Activated naive CD8-positive, alpha-beta T cell (primary cell): ENCODE results near the gene RNASE12.
"Not testable (repeated sequence)": the region's sequence is repeated elsewhere in the genome, so short reads cannot be mapped to it uniquely, and the experiment has no call there.

ENCODE experiments used
- H3K27ac Mint-ChIP-seq: one replicate; pipeline ENCODE4 v1.8.0; 2021; ENCODE audit warnings: mixed read lengths
- H3K27me3 Mint-ChIP-seq: one replicate; pipeline ENCODE4 v1.8.0; 2021; ENCODE audit warnings: mixed read lengths
- H3K36me3 Mint-ChIP-seq: one replicate; pipeline ENCODE4 v1.8.0; 2021; ENCODE audit warnings: mixed read lengths
- H3K4me1 Mint-ChIP-seq: one replicate; pipeline ENCODE4 v1.8.0; 2021; ENCODE audit warnings: low read depth, mixed read lengths
- H3K4me3 Mint-ChIP-seq: one replicate; pipeline ENCODE4 v1.8.0; 2021; ENCODE audit warnings: mild to moderate bottlenecking, mixed read lengths
- H3K9me3 Mint-ChIP-seq: one replicate; pipeline ENCODE4 v1.8.0; 2021; ENCODE audit warnings: low read depth, mixed read lengths

Gene RNASE12

GRCh38 chr14:20572382-20572990 is 18.7 kb downstream of the RNASE12 start:
- not testable (repeated sequence) for H3K36me3 Mint-ChIP-seq, H3K27me3 Mint-ChIP-seq

DNA sequence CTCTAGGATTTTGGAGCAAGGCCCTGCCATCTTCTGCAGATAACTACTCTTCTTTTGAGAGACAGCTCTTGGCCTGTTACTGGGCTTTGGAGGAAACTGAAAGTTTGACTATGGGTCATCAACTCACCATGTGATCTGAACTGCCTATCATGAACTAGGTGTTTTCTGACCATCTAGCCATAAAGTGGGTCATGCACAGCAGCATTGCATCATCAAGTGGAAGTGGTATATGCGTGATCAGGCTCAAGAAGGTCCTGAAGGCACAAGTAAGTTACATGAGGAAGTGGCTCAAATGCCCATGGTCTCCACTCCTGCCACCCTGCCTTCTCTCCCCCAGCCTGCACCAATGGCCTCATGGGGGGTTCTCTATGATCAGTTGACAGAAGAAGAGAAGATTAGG is 20.5 kb downstream of the RNASE12 start:
- not testable (repeated sequence) for H3K4me3 Mint-ChIP-seq, H3K9me3 Mint-ChIP-seq, H3K27ac Mint-ChIP-seq, H3K27me3 Mint-ChIP-seq, H3K36me3 Mint-ChIP-seq
- H3K4me1 Mint-ChIP-seq = peaks cover 11% of the 10 kb centered on the region

More at GRCh38 chr14:20572382-20572990, 18.7 kb downstream of the RNASE12 start:
- H3K4me3 Mint-ChIP-seq, H3K4me1 Mint-ChIP-seq, H3K9me3 Mint-ChIP-seq, H3K27ac Mint-ChIP-seq: not testable (repeated sequence)

- H3K27me3 Mint-ChIP-seq, H3K27ac Mint-ChIP-seq, H3K4me3 Mint-ChIP-seq, H3K36me3 Mint-ChIP-seq, H3K9me3 Mint-ChIP-seq: not testable (repeated sequence)
- peaks cover 11% of the 10 kb centered on the region for H3K4me1 Mint-ChIP-seq
These were observed 21.3 kb downstream of the RNASE12 start for GRCh38 chr14:20569865-20570264.

- Mint-ChIP-seq H3K27ac (no peak overlapping the region), H3K27me3 (no peaks in the 10 kb centered on the region), H3K36me3 (peaks cover 3% of the 10 kb centered on the region), H3K9me3 (no peaks in the 10 kb centered on the region), H3K4me3 (no peak overlapping the region), H3K4me1 (peaks cover 11% of the 10 kb centered on the region)
These were observed 22.1 kb downstream of the RNASE12 start for GRCh38 chr14:20569066-20569465.

GRCh38 chr14:20568393-20568792 is 22.8 kb downstream of the RNASE12 start:
- no peaks in the 10 kb centered on the region for H3K9me3 Mint-ChIP-seq
- no peak overlapping the region for H3K4me3 Mint-ChIP-seq
- H3K4me1 Mint-ChIP-seq = peaks cover 11% of the 10 kb centered on the region
- no peaks in the 10 kb centered on the region for H3K27me3 Mint-ChIP-seq
- no peak overlapping the region for H3K27ac Mint-ChIP-seq
- H3K36me3 Mint-ChIP-seq = peaks cover 3% of the 10 kb centered on the region

DNA sequence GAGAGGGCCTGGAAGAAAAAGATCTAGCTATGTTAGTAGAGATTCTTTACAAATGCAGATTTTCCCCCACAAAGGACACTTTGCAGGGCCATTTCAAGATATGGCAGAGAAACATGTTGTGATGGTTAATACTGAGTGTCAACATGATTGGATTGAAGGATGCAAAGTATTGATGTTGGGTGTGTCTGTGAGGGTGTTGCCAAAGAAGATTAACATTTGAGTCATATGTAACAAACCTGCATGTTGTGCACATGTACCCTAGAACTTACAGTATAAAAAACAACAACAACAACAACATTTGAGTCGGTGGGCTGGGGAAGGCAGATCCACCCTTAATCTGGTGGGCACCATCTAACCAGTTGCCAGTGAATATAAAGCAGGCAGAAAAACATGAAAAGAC is 24.0 kb downstream of the RNASE12 start:
- not testable (repeated sequence) for H3K27me3 Mint-ChIP-seq, H3K27ac Mint-ChIP-seq, H3K9me3 Mint-ChIP-seq, H3K36me3 Mint-ChIP-seq, H3K4me3 Mint-ChIP-seq
- peaks cover 11% of the 10 kb centered on the region for H3K4me1 Mint-ChIP-seq

GRCh38 chr14:20564501-20564997 is 26.6 kb downstream of the RNASE12 start:
- no peaks in the 10 kb centered on the region for H3K9me3 Mint-ChIP-seq
- H3K4me3 Mint-ChIP-seq = no peak overlapping the region
- H3K27me3 Mint-ChIP-seq = no peaks in the 10 kb centered on the region
- H3K4me1 Mint-ChIP-seq = peaks cover 11% of the 10 kb centered on the region
- peaks cover 3% of the 10 kb centered on the region for H3K36me3 Mint-ChIP-seq
- no peak overlapping the region for H3K27ac Mint-ChIP-seq

- Mint-ChIP-seq H3K4me1 (peaks cover 11% of the 10 kb centered on the region), H3K27ac (no peak overlapping the region), H3K9me3 (no peaks in the 10 kb centered on the region), H3K36me3 (peaks cover 3% of the 10 kb centered on the region), H3K27me3 (no peaks in the 10 kb centered on the region), H3K4me3 (no peak overlapping the region)
These were observed 27.2 kb downstream of the RNASE12 start for GRCh38 chr14:20563971-20564370.

GRCh38 chr14:20560961-20561360 is 30.2 kb downstream of the RNASE12 start, which contains the start of gene RNASE9:
TSS of gene RNASE9 (minus strand) at chr14:20561047.
- H3K4me1 Mint-ChIP-seq = no peaks in the 10 kb centered on the region
- no peaks in the 10 kb centered on the region for H3K9me3 Mint-ChIP-seq
- no peak within 1 kb of the TSS for H3K4me3 Mint-ChIP-seq
- H3K36me3 Mint-ChIP-seq = no peaks in the 10 kb centered on the region
- no peak within 1 kb of the TSS for H3K27ac Mint-ChIP-seq
- no peaks in the 10 kb centered on the region for H3K27me3 Mint-ChIP-seq

GRCh38 chr14:20559461-20559904 is 31.7 kb downstream of the RNASE12 start:
- Mint-ChIP-seq H3K27me3 (peaks cover 2% of the 10 kb centered on the region), H3K9me3 (no peaks in the 10 kb centered on the region), H3K4me1 (no peaks in the 10 kb centered on the region), H3K36me3 (no peaks in the 10 kb centered on the region), H3K27ac (no peak overlapping the region), H3K4me3 (no peak overlapping the region)

- no peaks in the 10 kb centered on the region for H3K9me3 Mint-ChIP-seq
- H3K27me3 Mint-ChIP-seq = peaks cover 2% of the 10 kb centered on the region
- no peak overlapping the region for H3K27ac Mint-ChIP-seq
- peaks cover 2% of the 10 kb centered on the region for H3K36me3 Mint-ChIP-seq
- H3K4me3 Mint-ChIP-seq = no peak overlapping the region
- no peaks in the 10 kb centered on the region for H3K4me1 Mint-ChIP-seq
These were observed 34.0 kb downstream of the RNASE12 start for GRCh38 chr14:20557212-20557542.

GRCh38 chr14:20556500-20557211 is 34.5 kb downstream of the RNASE12 start:
- Mint-ChIP-seq H3K9me3 (no peaks in the 10 kb centered on the region), H3K27ac (no peak overlapping the region), H3K27me3 (peaks cover 2% of the 10 kb centered on the region), H3K4me3 (no peak overlapping the region), H3K4me1 (no peaks in the 10 kb centered on the region), H3K36me3 (peaks cover 2% of the 10 kb centered on the region)

DNA sequence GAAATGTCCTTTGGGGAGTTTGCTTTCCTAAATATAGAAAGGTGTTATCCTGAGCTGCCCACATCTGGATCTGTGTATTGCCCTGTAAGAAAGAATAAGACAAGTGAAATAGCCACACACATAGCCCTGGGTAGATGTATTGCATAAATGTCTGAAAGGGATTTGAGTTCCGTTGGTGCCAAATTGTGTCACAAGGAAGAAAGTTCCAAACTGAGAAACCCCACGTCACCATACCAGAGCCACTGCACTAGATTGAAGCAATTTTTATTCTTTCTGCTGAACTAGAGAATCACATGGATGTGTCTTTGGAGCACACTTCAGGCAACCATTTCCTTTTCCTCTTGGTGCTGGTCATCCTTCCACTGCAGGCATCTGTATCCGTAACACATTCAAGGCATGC is 35.3 kb downstream of the RNASE12 start:
- Mint-ChIP-seq H3K27me3 (peaks cover 2% of the 10 kb centered on the region), H3K4me3 (no peak overlapping the region), H3K4me1 (no peaks in the 10 kb centered on the region), H3K36me3 (peaks cover 2% of the 10 kb centered on the region), H3K27ac (no peak overlapping the region), H3K9me3 (no peaks in the 10 kb centered on the region)

DNA sequence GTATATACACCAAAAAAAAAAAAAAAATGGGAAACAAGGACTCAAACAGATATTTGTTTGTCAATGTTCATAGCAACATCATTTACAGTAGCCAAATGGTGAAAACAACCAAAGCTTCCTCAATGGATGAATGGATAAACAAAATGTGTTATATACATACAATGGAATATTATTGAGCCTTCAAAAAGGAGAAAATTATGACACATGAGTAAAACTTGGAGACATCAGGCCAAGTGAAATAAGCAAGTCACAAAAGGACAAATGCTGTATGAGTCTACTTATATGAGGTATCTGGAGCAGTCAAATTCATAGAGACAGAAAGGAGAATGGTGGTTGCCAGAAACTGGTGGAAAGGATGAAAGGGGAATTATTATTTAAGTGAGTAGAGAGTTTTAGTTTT is 38.2 kb downstream of the RNASE12 start:
- Mint-ChIP-seq H3K36me3 (peaks cover 2% of the 10 kb centered on the region), H3K9me3 (no peaks in the 10 kb centered on the region), H3K27me3 (peaks cover 3% of the 10 kb centered on the region), H3K4me1 (no peaks in the 10 kb centered on the region), H3K4me3 (no peak overlapping the region), H3K27ac (no peak overlapping the region)

- Mint-ChIP-seq H3K27me3 (peaks cover 3% of the 10 kb centered on the region), H3K4me1 (no peaks in the 10 kb centered on the region), H3K27ac (no peak overlapping the region), H3K9me3 (no peaks in the 10 kb centered on the region), H3K36me3 (peaks cover 2% of the 10 kb centered on the region), H3K4me3 (no peak overlapping the region)
These were observed 39.6 kb downstream of the RNASE12 start for GRCh38 chr14:20551606-20552005.

GRCh38 chr14:20550926-20551325 is 40.2 kb downstream of the RNASE12 start:
- H3K4me1 Mint-ChIP-seq = no peaks in the 10 kb centered on the region
- peaks cover 2% of the 10 kb centered on the region for H3K36me3 Mint-ChIP-seq
- H3K27me3 Mint-ChIP-seq = peaks cover 3% of the 10 kb centered on the region
- no peaks in the 10 kb centered on the region for H3K9me3 Mint-ChIP-seq
- no peak overlapping the region for H3K27ac Mint-ChIP-seq
- H3K4me3 Mint-ChIP-seq = no peak overlapping the region
